Measurements from ENCODE around the gene PSORS1C2. TPM values are rescaled to one million over a fixed set of nuclear protein-coding genes. Genes with fewer than 3 reads are reported as not detected.

Gene PSORS1C2
- total RNA-seq, 2 experiments from 2014 or later, result not detected

DNA sequence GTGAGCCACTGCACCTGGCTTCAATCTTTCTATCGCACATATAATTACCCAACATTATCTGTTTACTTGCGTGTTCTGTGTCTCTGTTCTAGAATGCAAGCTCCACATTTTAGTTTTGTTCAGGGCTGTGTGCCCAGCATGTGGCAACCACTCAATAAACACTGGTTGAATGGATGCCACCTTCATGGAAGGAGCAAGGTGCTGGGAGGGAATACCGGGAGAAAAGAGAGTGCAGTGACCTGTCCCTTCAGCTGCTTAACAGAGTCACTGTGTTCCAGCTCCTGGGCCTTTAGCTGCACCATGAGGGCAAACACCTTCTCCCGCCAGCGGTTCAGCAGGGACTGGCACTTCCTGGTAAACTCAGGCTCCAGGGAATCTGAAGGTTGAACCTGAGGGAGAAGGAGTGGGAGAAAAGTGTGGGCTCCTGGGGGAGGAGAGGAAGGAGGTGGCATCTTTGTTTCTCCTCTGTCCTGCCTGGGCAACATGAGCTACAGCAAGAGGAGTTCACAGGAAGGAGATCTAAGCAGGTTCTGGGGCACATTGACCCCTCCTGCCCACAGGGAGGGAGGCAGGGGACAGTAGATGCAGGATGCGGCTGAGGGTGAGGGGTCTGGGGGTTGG, 11.1 kb upstream of the PSORS1C2 start:
- POLR2A ChIA-PET, result interaction anchor here (0.7 kb wide), 1 partner anchor 375 kb away, joined by 3 read pairs; no protein-coding TSS in a partner anchor
- CTCF ChIA-PET (ENCODE audit: unreplicated experiment), result no interaction called here
- H3K36me3 ChIP-seq (ENCODE audit: insufficient read depth, low read length), result 0 out of 2 replicates have a peak, but pooled peaks cover 3% of the 10 kb centered on the region
- TF ChIP-seq EZH2phosphoT487 (IDR thresholded peaks at IDR 0.05; ENCODE audit: borderline replicate concordance, low read depth, low read length) (no peak), CTCF (conservative IDR thresholded peaks at IDR 0.05; ENCODE audit: low read length) (no peak)
- no peak overlapping the region for H3K27ac ChIP-seq (ENCODE audit: low read depth, low read length, poor library complexity, severe bottlenecking)
- no peaks in the 10 kb centered on the region for H3K9me2 ChIP-seq (ENCODE audit: insufficient read depth, low read length)
- no peaks in the 10 kb centered on the region for H3K79me2 ChIP-seq (ENCODE audit: insufficient read depth, low read depth, low read length)
- no TSS peak for BruUV-seq (replicated peaks)
- H3K9me3 ChIP-seq (ENCODE audit: low read length), result no peaks in the 10 kb centered on the region
- H3K4me3 ChIP-seq (ENCODE audit: low read depth, low read length, poor library complexity, severe bottlenecking), result no peak overlapping the region
- H2AFZ ChIP-seq (ENCODE audit: low read length), result no peak overlapping the region
- no peak overlapping the region for H3K4me2 ChIP-seq (ENCODE audit: low read length)
- H4K20me1 ChIP-seq (ENCODE audit: insufficient read depth, low read length), result no peaks in the 10 kb centered on the region
- DNase-seq (ENCODE audit: low spot score), result no peak
- intact Hi-C loops (cut with micrococcal nuclease; ENCODE audit: unreplicated experiment), result no loop called here
- no peaks in the 10 kb centered on the region for H3K4me1 ChIP-seq (ENCODE audit: insufficient read depth, low read length, poor library complexity, severe bottlenecking)

- H3K4me1 ChIP-seq (ENCODE audit: insufficient read depth, low read length, poor library complexity, severe bottlenecking), result no peaks in the 10 kb centered on the region
Measured at GRCh38 chr6:31145386-31145785, 6.5 kb upstream of the PSORS1C2 start.

More at GRCh38 chr6:31145386-31145785, 6.5 kb upstream of the PSORS1C2 start:
- H2AFZ ChIP-seq (ENCODE audit: low read length), result no peak overlapping the region
- ChIA-PET CTCF (ENCODE audit: unreplicated experiment) (no interaction called here), POLR2A (interaction anchor here (1.7 kb wide), 1 partner anchor 12 kb away, joined by 4 read pairs; the partner anchor contains the start of gene CCHCR1)
- no peaks in the 10 kb centered on the region for H4K20me1 ChIP-seq (ENCODE audit: insufficient read depth, low read length)
- intact Hi-C loops (cut with micrococcal nuclease; ENCODE audit: unreplicated experiment), result no loop called here
- TF ChIP-seq CTCF (conservative IDR thresholded peaks at IDR 0.05; ENCODE audit: low read length) (no peak), EZH2phosphoT487 (IDR thresholded peaks at IDR 0.05; ENCODE audit: borderline replicate concordance, low read depth, low read length) (no peak)
- H3K9me2 ChIP-seq (ENCODE audit: insufficient read depth, low read length), result no peaks in the 10 kb centered on the region
- no peak overlapping the region for H3K4me2 ChIP-seq (ENCODE audit: low read length)
- H3K36me3 ChIP-seq (ENCODE audit: insufficient read depth, low read length), result no peaks in the 10 kb centered on the region
- H3K27ac ChIP-seq (ENCODE audit: low read depth, low read length, poor library complexity, severe bottlenecking), result no peak overlapping the region
- no peak for DNase-seq (ENCODE audit: low spot score)
- no peaks in the 10 kb centered on the region for H3K79me2 ChIP-seq (ENCODE audit: insufficient read depth, low read depth, low read length)
- no peak overlapping the region for H3K4me3 ChIP-seq (ENCODE audit: low read depth, low read length, poor library complexity, severe bottlenecking)
- BruUV-seq (replicated peaks), result no TSS peak
- H3K9me3 ChIP-seq (ENCODE audit: low read length), result no peaks in the 10 kb centered on the region

All from OCI-LY7 (cell line).